Activated naive CD4-positive, alpha-beta T cell treated with anti-CD3 and anti-CD28 coated beads, Interleukin-2, amount 50 U/mL, for 72 hours (primary cell): Measurements from ENCODE around the gene CRTC1. TPM values are rescaled to one million over a fixed set of nuclear protein-coding genes. Genes with fewer than 3 reads are reported as not detected.

Experiments
- ATAC-seq, 2 donors: fragments of 150-1000 bp; cut with Tn5 transposase; 2 replicates each; pipeline ENCODE4 v1.10.0; 2021; ENCODE audit warnings: mild to moderate bottlenecking in 2 of 2, moderate library complexity in 2 of 2
- DNase-seq, 2 donors: peaks; one replicate each; pipeline ENCODE4 v3.0.0; 2021 to 2022; ENCODE audit warnings: low spot score in 2 of 2
- H3K27ac Mint-ChIP-seq, 2 donors: one replicate each; pipeline ENCODE4 v1.8.0; 2022; ENCODE audit warnings: mild to moderate bottlenecking in 2 of 2, mixed read lengths in 2 of 2
- H3K36me3 Mint-ChIP-seq, 2 donors: one replicate each; pipeline ENCODE4 v1.8.0; 2022; ENCODE audit warnings: mixed read lengths in 2 of 2
- H3K9me3 Mint-ChIP-seq, 2 donors: one replicate each; pipeline ENCODE4 v1.8.0; 2022; ENCODE audit warnings: mixed read lengths in 2 of 2
- total RNA-seq, 2 donors: library from RNA; stranded (reverse); gene quantifications; one replicate each; pipeline ENCODE4 v1.2.3, GENCODE V29; 2022

CRTC1 gene
- total RNA-seq, 2 donors from 2014 or later: 5.6 to 7.1 TPM

GRCh38 chr19:18649371-18650020, 34.0 kb upstream of the CRTC1 start:
- DNase-seq (no peak), ATAC-seq (no peak)
- Mint-ChIP-seq H3K27ac (peak overlapping the region in 1 of 2 donors; percentile 65), H3K9me3 (peaks cover 0 to under 1% of the 10 kb centered on the region in 2 donors), H3K36me3 (no peaks in the 10 kb centered on the region)

GRCh38 chr19:18650021-18650390, 33.5 kb upstream of the CRTC1 start:
- H3K36me3 Mint-ChIP-seq: no peaks in the 10 kb centered on the region
- ATAC-seq: no peak

GRCh38 chr19:18650468-18651041, 32.9 kb upstream of the CRTC1 start:
- Mint-ChIP-seq H3K9me3 (peaks cover 0 to 4% of the 10 kb centered on the region in 2 donors), H3K27ac (no peak overlapping the region), H3K36me3 (no peaks in the 10 kb centered on the region)
- DNase-seq (no peak), ATAC-seq (no peak)

More at GRCh38 chr19:18650021-18650390, 33.5 kb upstream of the CRTC1 start:
- Mint-ChIP-seq H3K9me3 (peaks cover 0 to 4% of the 10 kb centered on the region in 2 donors), H3K27ac (peak overlapping the region in 1 of 2 donors; percentile 65)
- no peak for DNase-seq

GRCh38 chr19:18651300-18651699, 32.2 kb upstream of the CRTC1 start:
- H3K36me3 Mint-ChIP-seq: no peaks in the 10 kb centered on the region
- ATAC-seq (no peak), DNase-seq (no peak)
- H3K27ac Mint-ChIP-seq: peak overlapping the region in 1 of 2 donors; percentile 47
- H3K9me3 Mint-ChIP-seq: peaks cover 0 to 4% of the 10 kb centered on the region in 2 donors

GRCh38 chr19:18651733-18652132, 31.7 kb upstream of the CRTC1 start:
- Mint-ChIP-seq H3K9me3 (peaks cover 0 to 4% of the 10 kb centered on the region in 2 donors), H3K36me3 (no peaks in the 10 kb centered on the region), H3K27ac (peak overlapping the region in 1 of 2 donors; percentile 47)
- DNase-seq: no peak
- no peak for ATAC-seq

GRCh38 chr19:18653853-18654252, 29.6 kb upstream of the CRTC1 start:
- no peaks in the 10 kb centered on the region for H3K36me3 Mint-ChIP-seq
- ATAC-seq: no peak

GRCh38 chr19:18654469-18654868, 29.0 kb upstream of the CRTC1 start:
- Mint-ChIP-seq H3K9me3 (peaks cover 0 to 4% of the 10 kb centered on the region in 2 donors), H3K36me3 (no peaks in the 10 kb centered on the region), H3K27ac (peak overlapping the region in 1 of 2 donors; percentile 26)
- ATAC-seq (no peak), DNase-seq (no peak)

More at GRCh38 chr19:18653853-18654252, 29.6 kb upstream of the CRTC1 start:
- no peak for DNase-seq
- peaks cover 0 to 4% of the 10 kb centered on the region in 2 donors for H3K9me3 Mint-ChIP-seq
- H3K27ac Mint-ChIP-seq: peak overlapping the region in 1 of 2 donors; percentile 26

GRCh38 chr19:18655173-18655844, 28.2 kb upstream of the CRTC1 start:
- H3K9me3 Mint-ChIP-seq: peaks cover 0 to 4% of the 10 kb centered on the region in 2 donors
- ATAC-seq: no peak
- no peaks in the 10 kb centered on the region for H3K36me3 Mint-ChIP-seq
- H3K27ac Mint-ChIP-seq: peak overlapping the region in 1 of 2 donors; percentile 76
- no peak for DNase-seq

GRCh38 chr19:18656337-18657086, 27.0 kb upstream of the CRTC1 start:
- no peak for ATAC-seq
- DNase-seq: no peak
- H3K9me3 Mint-ChIP-seq: peaks cover 0 to 4% of the 10 kb centered on the region in 2 donors
- H3K27ac Mint-ChIP-seq: peak overlapping the region in 1 of 2 donors; percentile 26
- H3K36me3 Mint-ChIP-seq: no peaks in the 10 kb centered on the region

GRCh38 chr19:18657590-18658365, 25.7 kb upstream of the CRTC1 start:
- no peak for ATAC-seq
- DNase-seq: no peak
- H3K9me3 Mint-ChIP-seq: peaks cover 0 to 4% of the 10 kb centered on the region in 2 donors
- H3K27ac Mint-ChIP-seq: peak overlapping the region in 1 of 2 donors; percentile 70
- H3K36me3 Mint-ChIP-seq: no peaks in the 10 kb centered on the region

- Mint-ChIP-seq H3K36me3 (no peaks in the 10 kb centered on the region), H3K9me3 (peaks cover 0 to 4% of the 10 kb centered on the region in 2 donors), H3K27ac (peak overlapping the region; percentile 2 to 70)
- DNase-seq (no peak), ATAC-seq (no peak)
These were observed 25.1 kb upstream of the CRTC1 start for GRCh38 chr19:18658366-18658855.

- no peak for ATAC-seq
- peak overlapping the region in 1 of 2 donors; percentile 70 for H3K27ac Mint-ChIP-seq
These were observed 24.0 kb upstream of the CRTC1 start for GRCh38 chr19:18659281-18660050.

GRCh38 chr19:18660051-18660910, 23.2 kb upstream of the CRTC1 start:
- H3K9me3 Mint-ChIP-seq: no peaks in the 10 kb centered on the region
- DNase-seq: no peak
- no peaks in the 10 kb centered on the region for H3K36me3 Mint-ChIP-seq
- ATAC-seq: no peak
- H3K27ac Mint-ChIP-seq: no peak overlapping the region

More at GRCh38 chr19:18659281-18660050, 24.0 kb upstream of the CRTC1 start:
- DNase-seq: no peak
- H3K9me3 Mint-ChIP-seq: peaks cover 0 to 4% of the 10 kb centered on the region in 2 donors
- H3K36me3 Mint-ChIP-seq: no peaks in the 10 kb centered on the region

GRCh38 chr19:18660939-18661670, 22.4 kb upstream of the CRTC1 start:
- no peak for DNase-seq
- H3K36me3 Mint-ChIP-seq: no peaks in the 10 kb centered on the region
- no peaks in the 10 kb centered on the region for H3K9me3 Mint-ChIP-seq
- no peak for ATAC-seq
- no peak overlapping the region for H3K27ac Mint-ChIP-seq
